CD4-positive, alpha-beta T cell (primary cell): ENCODE results near the gene SPACA4. TPM values are rescaled to one million over a fixed set of nuclear protein-coding genes. Genes with fewer than 3 reads are reported as not detected.

ENCODE experiments used
- ATAC-seq: fragments of 200-7000 bp; cut with Tn5 transposase; one replicate; pipeline ENCODE4 v1.10.0; 2022; ENCODE audit warnings: mild to moderate bottlenecking; ENCODE audit not compliant: poor library complexity
- CTCF ChIA-PET: fragments of 350-600 bp; sonication (Branson Sonifier 250); formaldehyde crosslinking; loops from one replicate; lab custom pipeline; 2021; ENCODE audit warnings: antibody characterized with exemption, inconsistent platforms; lab: Charles Lee
- POLR2A ChIA-PET: fragments of 350-600 bp; sonication (Branson Sonifier 250); formaldehyde crosslinking; loops from one replicate; lab custom pipeline; 2021; ENCODE audit warnings: antibody characterized with exemption, inconsistent platforms; lab: Charles Lee
- DNase-seq, 14 experiments: peaks; one replicate each; pipeline ENCODE4 v3.0.0-alpha.2; 2013 to 2020; ENCODE audit warnings: mixed read lengths in 2 of 14
- H3K27ac ChIP-seq, 2 donors: one replicate each; pipeline versions ENCODE4 v1.5.1 to v1.7.0; 2013; ENCODE audit warnings: low read length in 2 of 2, low read depth in 1 of 2, mild to moderate bottlenecking in 1 of 2
- H3K27me3 ChIP-seq, 2 experiments: 1 replicate in 1 of 2; 2 replicates in 1 of 2; pipeline versions ENCODE4 v1.6.1 to v1.7.0; 2013; ENCODE audit warnings: low read length in 2 of 2, control low read depth in 1 of 2, mild to moderate bottlenecking in 1 of 2, moderate library complexity in 1 of 2; ENCODE audit not compliant: insufficient read depth in 2 of 2, control insufficient read depth in 1 of 2
- H3K36me3 ChIP-seq: one replicate; pipeline ENCODE4 v1.6.1; 2013; ENCODE audit warnings: low read length, control low read depth; ENCODE audit not compliant: insufficient read depth
- H3K4me1 ChIP-seq: one replicate; pipeline ENCODE4 v1.6.1; 2013; ENCODE audit warnings: low read length, control low read depth; ENCODE audit not compliant: insufficient read depth
- H3K4me3 ChIP-seq: one replicate; pipeline ENCODE4 v1.5.1; 2013; ENCODE audit warnings: mild to moderate bottlenecking, low read length, moderate library complexity
- H3K9me3 ChIP-seq, 2 experiments: 1 replicate in 1 of 2; 2 replicates in 1 of 2; pipeline versions ENCODE4 v1.6.1 to v1.7.0; 2013; ENCODE audit warnings: low read length in 2 of 2, mild to moderate bottlenecking in 2 of 2, control low read depth in 1 of 2, moderate library complexity in 1 of 2; ENCODE audit not compliant: control insufficient read depth in 1 of 2, insufficient read depth in 1 of 2
- H3K27ac Mint-ChIP-seq: one replicate; pipeline ENCODE4 v1.8.0; 2020; ENCODE audit warnings: mixed read lengths
- H3K27me3 Mint-ChIP-seq: one replicate; pipeline ENCODE4 v1.8.0; 2021; ENCODE audit warnings: mixed read lengths
- H3K36me3 Mint-ChIP-seq: one replicate; pipeline ENCODE4 v1.8.0; 2021; ENCODE audit warnings: low read depth, mixed read lengths
- H3K4me1 Mint-ChIP-seq: one replicate; pipeline ENCODE4 v1.8.0; 2021; ENCODE audit warnings: low read depth, mixed read lengths
- H3K4me3 Mint-ChIP-seq: one replicate; pipeline ENCODE4 v1.8.0; 2020; ENCODE audit warnings: mild to moderate bottlenecking, mixed read lengths
- H3K9me3 Mint-ChIP-seq: one replicate; pipeline ENCODE4 v1.8.0; 2020; ENCODE audit warnings: mixed read lengths
- CTCF ChIP-seq: fragments of 200-600 bp; IDR thresholded peaks from one replicate; pipeline ENCODE4 v1.8.0; 2022; ENCODE audit warnings: antibody characterized with exemption, mild to moderate bottlenecking
- intact Hi-C, 2 experiments: fragments of 100-400 bp; cut with DNase I in 1 of 2; cut with micrococcal nuclease in 1 of 2; formaldehyde crosslinking; loops; one replicate each; pipeline versions ENCODE4 v1.15.1 to v1.9.0; 2023 to 2025; cut with DNase I, micrococcal nuclease
- total RNA-seq, 174 experiments: library from RNA in 2 of 174; stranded (reverse) in 2 of 174; gene quantifications; one replicate each; pipeline ENCODE4 v1.2.3 and lab custom pipeline; 2021 to 2026

The SPACA4 gene
- total RNA-seq, 2 experiments from 2014 or later = not detected

- H3K27ac Mint-ChIP-seq = no peak overlapping the region
- Histone ChIP-seq H3K4me3 (no peak overlapping the region), H3K27ac (no peak overlapping the region), H3K27me3 (no peaks in the 10 kb centered on the region), H3K4me1 (peaks cover 25% of the 10 kb centered on the region), H3K36me3 (no peaks in the 10 kb centered on the region), H3K9me3 (no peaks in the 10 kb centered on the region)
- POLR2A ChIA-PET = no interaction called here
- no peak for DNase-seq
- H3K4me1 Mint-ChIP-seq = peaks cover 15% of the 10 kb centered on the region
- peak overlapping the region; percentile 38 for H3K4me3 Mint-ChIP-seq
- no peak for TF ChIP-seq CTCF
- no peaks in the 10 kb centered on the region for H3K27me3 Mint-ChIP-seq
- H3K36me3 Mint-ChIP-seq = no peaks in the 10 kb centered on the region
- intact Hi-C loops = no loop called here
- no peak for ATAC-seq
- CTCF ChIA-PET = interaction anchor here (0.9 to 1.4 kb wide), 2 partner anchors 18 to 85 kb away, joined by 3 read pairs; no protein-coding TSS in a partner anchor
- H3K9me3 Mint-ChIP-seq = no peaks in the 10 kb centered on the region
Measured at GRCh38 chr19:48591021-48591420, 15.5 kb upstream of the SPACA4 start.

GRCh38 chr19:48595171-48595570, 11.4 kb upstream of the SPACA4 start:
- ATAC-seq = no peak
- intact Hi-C loops = no loop called here
- no peaks in the 10 kb centered on the region for H3K36me3 Mint-ChIP-seq
- H3K4me3 Mint-ChIP-seq = peak overlapping the region; percentile 71
- CTCF ChIA-PET = interaction anchor here (0.9 kb wide), 1 partner anchor 14 kb away, joined by 3 read pairs; no protein-coding TSS in a partner anchor
- H3K27me3 Mint-ChIP-seq = no peaks in the 10 kb centered on the region
- Histone ChIP-seq H3K27ac (no peak overlapping the region), H3K27me3 (no peaks in the 10 kb centered on the region), H3K4me1 (peaks cover 35% of the 10 kb centered on the region), H3K9me3 (no peaks in the 10 kb centered on the region), H3K36me3 (no peaks in the 10 kb centered on the region), H3K4me3 (no peak overlapping the region)
- DNase-seq = no peak
- peaks cover 10% of the 10 kb centered on the region for H3K4me1 Mint-ChIP-seq
- H3K27ac Mint-ChIP-seq = peak overlapping the region; percentile 88
- POLR2A ChIA-PET = no interaction called here
- TF ChIP-seq CTCF = no peak
- no peaks in the 10 kb centered on the region for H3K9me3 Mint-ChIP-seq

- ATAC-seq (no peak), DNase-seq (no peak)
- H3K27me3 Mint-ChIP-seq = no peaks in the 10 kb centered on the region
- Histone ChIP-seq H3K27me3 (no peaks in the 10 kb centered on the region), H3K9me3 (no peaks in the 10 kb centered on the region), H3K36me3 (no peaks in the 10 kb centered on the region), H3K4me3 (no peak overlapping the region), H3K27ac (no peak overlapping the region), H3K4me1 (peaks cover 35% of the 10 kb centered on the region)
- no peaks in the 10 kb centered on the region for H3K9me3 Mint-ChIP-seq
- TF ChIP-seq CTCF = no peak
- peaks cover 10% of the 10 kb centered on the region for H3K4me1 Mint-ChIP-seq
- no peaks in the 10 kb centered on the region for H3K36me3 Mint-ChIP-seq
- CTCF ChIA-PET = interaction anchor here (0.9 kb wide), 1 partner anchor 13 kb away, joined by 3 read pairs; no protein-coding TSS in a partner anchor
- H3K27ac Mint-ChIP-seq = peak overlapping the region; percentile 88
- H3K4me3 Mint-ChIP-seq = no peak overlapping the region
- POLR2A ChIA-PET = no interaction called here
- intact Hi-C loops = no loop called here
Measured at GRCh38 chr19:48595833-48596232, 10.7 kb upstream of the SPACA4 start.
